WTC11 (cell line): ENCODE results near the gene ZNF77. TPM values are rescaled to one million over a fixed set of nuclear protein-coding genes. Genes with fewer than 3 reads are reported as not detected.

Experiments used
- ATAC-seq: fragments of 200-7000 bp; cut with Tn5 transposase; 2 replicates; pipeline ENCODE4 v1.10.0; 2021; ENCODE audit warnings: mild to moderate bottlenecking, moderate library complexity
- CTCF ChIA-PET: fragments of 300-600 bp; sonication (Branson Sonifier 250); formaldehyde crosslinking; loops from one replicate; lab custom pipeline; 2021; ENCODE audit warnings: antibody characterized with exemption; lab: Charles Lee
- POLR2A ChIA-PET: fragments of 350-600 bp; sonication (Branson Sonifier 250); formaldehyde crosslinking; loops from one replicate; lab custom pipeline; 2021; ENCODE audit warnings: antibody characterized with exemption; lab: Charles Lee
- DNase-seq: peaks from one replicate; pipeline ENCODE4 v3.0.0; 2021; ENCODE audit warnings: low spot score
- H3K27ac Mint-ChIP-seq: 2 replicates; pipeline ENCODE4 v1.8.0; 2021; ENCODE audit warnings: mixed read lengths
- H3K27me3 Mint-ChIP-seq: 2 replicates; pipeline ENCODE4 v1.8.0; 2021; ENCODE audit warnings: low read depth, mild to moderate bottlenecking, moderate library complexity, mixed read lengths
- H3K36me3 Mint-ChIP-seq: 2 replicates; pipeline ENCODE4 v1.8.0; 2021; ENCODE audit warnings: mixed read lengths
- H3K4me1 Mint-ChIP-seq: 2 replicates; pipeline ENCODE4 v1.8.0; 2022; ENCODE audit warnings: mixed read lengths
- H3K4me3 Mint-ChIP-seq: 2 replicates; pipeline ENCODE4 v1.8.0; 2021; ENCODE audit warnings: mild to moderate bottlenecking, moderate library complexity, mixed read lengths
- H3K9me3 Mint-ChIP-seq: 2 replicates; pipeline ENCODE4 v1.8.0; 2021; ENCODE audit warnings: mixed read lengths
- ATF1 ChIP-seq: sonication (generic); formaldehyde crosslinking; IDR thresholded peaks from 2 replicates; pipeline ENCODE4 v1.8.1; 2023; ENCODE audit warnings: mild to moderate bottlenecking, moderate library complexity, missing genetic modification reagents
- ATF2 ChIP-seq: sonication (generic); formaldehyde crosslinking; IDR thresholded peaks from 2 replicates; pipeline ENCODE4 v1.8.1; 2022; ENCODE audit warnings: low read depth, missing genetic modification reagents, borderline replicate concordance
- CDX4 ChIP-seq: fragments of 250-450 bp; sonication (Bioruptor Pico); IDR thresholded peaks from 2 replicates; pipeline ENCODE4 v1.9.0; 2021; ENCODE audit warnings: moderate library complexity, mild to moderate bottlenecking, inconsistent platforms, borderline replicate concordance
- ELF4 ChIP-seq: sonication (generic); formaldehyde crosslinking; IDR thresholded peaks from 2 replicates; pipeline ENCODE4 v1.8.1; 2022; ENCODE audit warnings: low read depth, mild to moderate bottlenecking, moderate library complexity, missing genetic modification reagents
- ETV6 ChIP-seq: sonication (generic); formaldehyde crosslinking; IDR thresholded peaks from 2 replicates; pipeline ENCODE4 v1.8.1; 2022; ENCODE audit warnings: mild to moderate bottlenecking, missing genetic modification reagents
- FOXK1 ChIP-seq: sonication (generic); formaldehyde crosslinking; IDR thresholded peaks from 2 replicates; pipeline ENCODE4 v1.8.0; 2022; ENCODE audit warnings: mild to moderate bottlenecking, moderate library complexity, missing genetic modification reagents
- JAZF1 ChIP-seq: fragments of 250-450 bp; sonication (Bioruptor Pico); IDR thresholded peaks from 2 replicates; pipeline ENCODE4 v1.9.0; 2021; ENCODE audit warnings: moderate library complexity, mild to moderate bottlenecking, inconsistent platforms
- MAX ChIP-seq: sonication (generic); formaldehyde crosslinking; IDR thresholded peaks from 2 replicates; pipeline ENCODE4 v1.8.0; 2022; ENCODE audit warnings: mild to moderate bottlenecking, missing genetic modification reagents
- NFATC4 ChIP-seq: fragments of 250-450 bp; sonication (Bioruptor Pico); IDR thresholded peaks from 2 replicates; pipeline ENCODE4 v1.9.0; 2021; ENCODE audit warnings: mild to moderate bottlenecking
- NR1H2 ChIP-seq: sonication (generic); formaldehyde crosslinking; IDR thresholded peaks from 2 replicates; pipeline ENCODE4 v1.9.0; 2021; ENCODE audit warnings: mild to moderate bottlenecking, moderate library complexity, missing genetic modification reagents
- OVOL2 ChIP-seq: fragments of 250-450 bp; sonication (Bioruptor Pico); IDR thresholded peaks from 2 replicates; pipeline ENCODE4 v1.9.0; 2021; ENCODE audit warnings: mild to moderate bottlenecking, borderline replicate concordance
- PRDM15 ChIP-seq: sonication (generic); formaldehyde crosslinking; IDR thresholded peaks from 2 replicates; pipeline ENCODE4 v1.8.0; 2022; ENCODE audit warnings: missing genetic modification reagents
- USF2 ChIP-seq: sonication (generic); formaldehyde crosslinking; IDR thresholded peaks from 2 replicates; pipeline ENCODE4 v1.8.1; 2023; ENCODE audit warnings: mild to moderate bottlenecking, missing genetic modification reagents, moderate library complexity
- ZSCAN18 ChIP-seq: fragments of 250-450 bp; sonication (Bioruptor Pico); IDR thresholded peaks from 2 replicates; pipeline ENCODE4 v2.1.2; 2022; ENCODE audit warnings: mild to moderate bottlenecking, moderate library complexity
- total RNA-seq: library from RNA; stranded (reverse); gene quantifications from 3 replicates; pipeline ENCODE4 v1.2.3, GENCODE V29; 2021
- TF ChIP-seq, protein P1 (sequence below): fragments of 250-450 bp; sonication (Bioruptor Pico); IDR thresholded peaks from 2 replicates; pipeline ENCODE4 v1.9.0; 2021; ENCODE audit warnings: mild to moderate bottlenecking
- TF ChIP-seq, protein P2 (sequence below): sonication (generic); formaldehyde crosslinking; IDR thresholded peaks from 2 replicates; pipeline ENCODE4 v1.8.1; 2023; ENCODE audit warnings: mild to moderate bottlenecking, moderate library complexity, missing genetic modification reagents
- TF ChIP-seq, protein P3 (sequence below): fragments of 250-450 bp; sonication (Bioruptor Pico); IDR thresholded peaks from 2 replicates; pipeline ENCODE4 v1.8.0; 2021; ENCODE audit warnings: mild to moderate bottlenecking
- TF ChIP-seq, protein P4 (sequence below): sonication (generic); formaldehyde crosslinking; IDR thresholded peaks from 2 replicates; pipeline ENCODE4 v1.8.1; 2022; ENCODE audit warnings: mild to moderate bottlenecking, missing genetic modification reagents, moderate library complexity, borderline replicate concordance

Gene ZNF77
- total RNA-seq, 1 experiment from 2014 or later = 4.7 TPM

- TF ChIP-seq, protein P1, sequence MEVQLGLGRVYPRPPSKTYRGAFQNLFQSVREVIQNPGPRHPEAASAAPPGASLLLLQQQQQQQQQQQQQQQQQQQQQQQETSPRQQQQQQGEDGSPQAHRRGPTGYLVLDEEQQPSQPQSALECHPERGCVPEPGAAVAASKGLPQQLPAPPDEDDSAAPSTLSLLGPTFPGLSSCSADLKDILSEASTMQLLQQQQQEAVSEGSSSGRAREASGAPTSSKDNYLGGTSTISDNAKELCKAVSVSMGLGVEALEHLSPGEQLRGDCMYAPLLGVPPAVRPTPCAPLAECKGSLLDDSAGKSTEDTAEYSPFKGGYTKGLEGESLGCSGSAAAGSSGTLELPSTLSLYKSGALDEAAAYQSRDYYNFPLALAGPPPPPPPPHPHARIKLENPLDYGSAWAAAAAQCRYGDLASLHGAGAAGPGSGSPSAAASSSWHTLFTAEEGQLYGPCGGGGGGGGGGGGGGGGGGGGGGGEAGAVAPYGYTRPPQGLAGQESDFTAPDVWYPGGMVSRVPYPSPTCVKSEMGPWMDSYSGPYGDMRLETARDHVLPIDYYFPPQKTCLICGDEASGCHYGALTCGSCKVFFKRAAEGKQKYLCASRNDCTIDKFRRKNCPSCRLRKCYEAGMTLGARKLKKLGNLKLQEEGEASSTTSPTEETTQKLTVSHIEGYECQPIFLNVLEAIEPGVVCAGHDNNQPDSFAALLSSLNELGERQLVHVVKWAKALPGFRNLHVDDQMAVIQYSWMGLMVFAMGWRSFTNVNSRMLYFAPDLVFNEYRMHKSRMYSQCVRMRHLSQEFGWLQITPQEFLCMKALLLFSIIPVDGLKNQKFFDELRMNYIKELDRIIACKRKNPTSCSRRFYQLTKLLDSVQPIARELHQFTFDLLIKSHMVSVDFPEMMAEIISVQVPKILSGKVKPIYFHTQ = no peak
These were observed 17.4 kb upstream of the ZNF77 start (continued) for GRCh38 chr19:2962018-2962670.

GRCh38 chr19:2960120-2960519 is 15.3 kb upstream of the ZNF77 start:
- DNase-seq (no peak), ATAC-seq (no peak)
- no peaks in the 10 kb centered on the region; the same call in 1 of the 2 replicates for H3K27me3 Mint-ChIP-seq
- H3K4me3 Mint-ChIP-seq = no peak overlapping the region
- peaks cover 2% of the 10 kb centered on the region; the same call in 1 of the 2 replicates for H3K4me1 Mint-ChIP-seq
- no peaks in the 10 kb centered on the region for H3K36me3 Mint-ChIP-seq
- CTCF ChIA-PET = interaction anchor here (0.6 to 6.6 kb wide), 7 partner anchors 10 to 311 kb away, joined by 3 to 51 read pairs (median 6); no protein-coding TSS in a partner anchor
- H3K9me3 Mint-ChIP-seq = no peaks in the 10 kb centered on the region
- POLR2A ChIA-PET = interaction anchor here (0.6 kb wide), 1 partner anchor 140 kb away, joined by 3 read pairs; no protein-coding TSS in a partner anchor
- H3K27ac Mint-ChIP-seq = no peak overlapping the region
- TF ChIP-seq ZSCAN18 (no peak), ELF4 (no peak), FOXK1 (CRISPR knock-in tag) (no peak), CDX4 (CRISPR knock-in tag) (no peak), NFATC4 (no peak), JAZF1 (CRISPR knock-in tag) (no peak), NR1H2 (CRISPR knock-in tag) (no peak), ATF2 (no peak), USF2 (CRISPR knock-in tag) (no peak), MAX (no peak), ETV6 (CRISPR knock-in tag) (no peak), PRDM15 (CRISPR knock-in tag) (no peak), OVOL2 (no peak), ATF1 (CRISPR knock-in tag) (no peak)
- TF ChIP-seq, protein P2, sequence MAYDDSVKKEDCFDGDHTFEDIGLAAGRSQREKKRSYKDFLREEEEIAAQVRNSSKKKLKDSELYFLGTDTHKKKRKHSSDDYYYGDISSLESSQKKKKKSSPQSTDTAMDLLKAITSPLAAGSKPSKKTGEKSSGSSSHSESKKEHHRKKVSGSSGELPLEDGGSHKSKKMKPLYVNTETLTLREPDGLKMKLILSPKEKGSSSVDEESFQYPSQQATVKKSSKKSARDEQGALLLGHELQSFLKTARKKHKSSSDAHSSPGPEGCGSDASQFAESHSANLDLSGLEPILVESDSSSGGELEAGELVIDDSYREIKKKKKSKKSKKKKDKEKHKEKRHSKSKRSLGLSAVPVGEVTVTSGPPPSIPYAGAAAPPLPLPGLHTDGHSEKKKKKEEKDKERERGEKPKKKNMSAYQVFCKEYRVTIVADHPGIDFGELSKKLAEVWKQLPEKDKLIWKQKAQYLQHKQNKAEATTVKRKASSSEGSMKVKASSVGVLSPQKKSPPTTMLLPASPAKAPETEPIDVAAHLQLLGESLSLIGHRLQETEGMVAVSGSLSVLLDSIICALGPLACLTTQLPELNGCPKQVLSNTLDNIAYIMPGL (CRISPR knock-in tag) = no peak
- TF ChIP-seq, protein P3, sequence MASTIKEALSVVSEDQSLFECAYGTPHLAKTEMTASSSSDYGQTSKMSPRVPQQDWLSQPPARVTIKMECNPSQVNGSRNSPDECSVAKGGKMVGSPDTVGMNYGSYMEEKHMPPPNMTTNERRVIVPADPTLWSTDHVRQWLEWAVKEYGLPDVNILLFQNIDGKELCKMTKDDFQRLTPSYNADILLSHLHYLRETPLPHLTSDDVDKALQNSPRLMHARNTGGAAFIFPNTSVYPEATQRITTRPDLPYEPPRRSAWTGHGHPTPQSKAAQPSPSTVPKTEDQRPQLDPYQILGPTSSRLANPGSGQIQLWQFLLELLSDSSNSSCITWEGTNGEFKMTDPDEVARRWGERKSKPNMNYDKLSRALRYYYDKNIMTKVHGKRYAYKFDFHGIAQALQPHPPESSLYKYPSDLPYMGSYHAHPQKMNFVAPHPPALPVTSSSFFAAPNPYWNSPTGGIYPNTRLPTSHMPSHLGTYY (CRISPR knock-in tag) = no peak
- TF ChIP-seq, protein P4, sequence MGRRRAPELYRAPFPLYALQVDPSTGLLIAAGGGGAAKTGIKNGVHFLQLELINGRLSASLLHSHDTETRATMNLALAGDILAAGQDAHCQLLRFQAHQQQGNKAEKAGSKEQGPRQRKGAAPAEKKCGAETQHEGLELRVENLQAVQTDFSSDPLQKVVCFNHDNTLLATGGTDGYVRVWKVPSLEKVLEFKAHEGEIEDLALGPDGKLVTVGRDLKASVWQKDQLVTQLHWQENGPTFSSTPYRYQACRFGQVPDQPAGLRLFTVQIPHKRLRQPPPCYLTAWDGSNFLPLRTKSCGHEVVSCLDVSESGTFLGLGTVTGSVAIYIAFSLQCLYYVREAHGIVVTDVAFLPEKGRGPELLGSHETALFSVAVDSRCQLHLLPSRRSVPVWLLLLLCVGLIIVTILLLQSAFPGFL = no peak
